Measurements from ENCODE around the gene IGSF3.

IGSF3 gene

GRCh38 chr1:116664978-116665371, 2.6 kb downstream of the IGSF3 start:
- no peak for ATAC-seq
- no peak for TF ChIP-seq TCF4 (CRISPR knock-in tag; IDR thresholded peaks at IDR 0.05; ENCODE audit: borderline replicate concordance)
- TF ChIP-seq GLIS3 (CRISPR knock-in tag; IDR thresholded peaks at IDR 0.05) = no peak
- TF ChIP-seq TOX (CRISPR knock-in tag; IDR thresholded peaks at IDR 0.05; ENCODE audit: borderline replicate concordance) = no peak

- TF ChIP-seq ZFP3 (CRISPR knock-in tag; IDR thresholded peaks at IDR 0.05) (no peak), TSHZ2 (CRISPR knock-in tag; IDR thresholded peaks at IDR 0.05) (no peak), ZNF565 (CRISPR knock-in tag; conservative IDR thresholded peaks at IDR 0.05; ENCODE audit: low read depth) (no peak), ZFP30 (CRISPR knock-in tag; IDR thresholded peaks at IDR 0.05) (no peak), ISL1 (CRISPR knock-in tag; IDR thresholded peaks at IDR 0.05) (no peak), ARNTL (CRISPR knock-in tag; IDR thresholded peaks at IDR 0.05; ENCODE audit: borderline replicate concordance, low read depth) (no peak), BACH2 (CRISPR knock-in tag; IDR thresholded peaks at IDR 0.05; ENCODE audit: borderline replicate concordance) (no peak), ZC3H10 (CRISPR knock-in tag; IDR thresholded peaks at IDR 0.05) (no peak), TCF4 (CRISPR knock-in tag; IDR thresholded peaks at IDR 0.05; ENCODE audit: borderline replicate concordance) (no peak), CSDC2 (CRISPR knock-in tag; IDR thresholded peaks at IDR 0.05) (no peak), TOX (CRISPR knock-in tag; IDR thresholded peaks at IDR 0.05; ENCODE audit: borderline replicate concordance) (no peak), RARB (CRISPR knock-in tag; IDR thresholded peaks at IDR 0.05) (no peak), ZNF8 (CRISPR knock-in tag; IDR thresholded peaks at IDR 0.05) (no peak), OSR1 (CRISPR knock-in tag; IDR thresholded peaks at IDR 0.05) (no peak), GLIS3 (CRISPR knock-in tag; IDR thresholded peaks at IDR 0.05) (no peak)
- TF ChIP-seq, protein P1, sequence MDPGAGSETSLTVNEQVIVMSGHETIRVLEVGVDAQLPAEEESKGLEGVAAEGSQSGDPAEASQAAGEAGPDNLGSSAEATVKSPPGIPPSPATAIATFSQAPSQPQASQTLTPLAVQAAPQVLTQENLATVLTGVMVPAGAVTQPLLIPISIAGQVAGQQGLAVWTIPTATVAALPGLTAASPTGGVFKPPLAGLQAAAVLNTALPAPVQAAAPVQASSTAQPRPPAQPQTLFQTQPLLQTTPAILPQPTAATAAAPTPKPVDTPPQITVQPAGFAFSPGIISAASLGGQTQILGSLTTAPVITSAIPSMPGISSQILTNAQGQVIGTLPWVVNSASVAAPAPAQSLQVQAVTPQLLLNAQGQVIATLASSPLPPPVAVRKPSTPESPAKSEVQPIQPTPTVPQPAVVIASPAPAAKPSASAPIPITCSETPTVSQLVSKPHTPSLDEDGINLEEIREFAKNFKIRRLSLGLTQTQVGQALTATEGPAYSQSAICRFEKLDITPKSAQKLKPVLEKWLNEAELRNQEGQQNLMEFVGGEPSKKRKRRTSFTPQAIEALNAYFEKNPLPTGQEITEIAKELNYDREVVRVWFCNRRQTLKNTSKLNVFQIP (CRISPR knock-in tag; IDR thresholded peaks at IDR 0.05; ENCODE audit: borderline replicate concordance, low read depth) = no peak
- no peak for ATAC-seq
Observed at GRCh38 chr1:116664366-116664977, 3.1 kb downstream of the IGSF3 start.

DNA sequence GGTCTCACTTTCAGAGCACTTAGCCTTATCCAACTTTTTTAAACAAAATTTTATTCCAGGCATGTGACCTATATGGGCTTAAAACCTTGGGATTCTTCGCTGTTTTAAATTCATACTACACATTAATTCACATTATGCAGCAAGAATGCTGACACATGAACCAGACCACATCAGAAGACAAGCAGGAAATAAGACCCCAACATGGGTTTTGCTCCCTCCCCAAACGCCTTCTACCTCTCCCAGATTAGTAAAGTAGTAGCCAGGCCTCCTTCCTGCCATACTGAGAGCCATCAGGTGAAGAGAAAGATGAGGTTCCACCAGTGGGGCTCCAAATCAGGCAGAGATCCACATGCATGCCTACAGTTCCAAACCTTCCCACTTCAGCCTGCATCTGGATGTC, 3.7 kb downstream of the IGSF3 start:
- no peak for ATAC-seq
- TF ChIP-seq OSR1 (CRISPR knock-in tag; IDR thresholded peaks at IDR 0.05) (no peak), GLIS3 (CRISPR knock-in tag; IDR thresholded peaks at IDR 0.05) (no peak), TCF4 (CRISPR knock-in tag; IDR thresholded peaks at IDR 0.05; ENCODE audit: borderline replicate concordance) (no peak), ZFP30 (CRISPR knock-in tag; IDR thresholded peaks at IDR 0.05) (no peak), TOX (CRISPR knock-in tag; IDR thresholded peaks at IDR 0.05; ENCODE audit: borderline replicate concordance) (no peak), BACH2 (CRISPR knock-in tag; IDR thresholded peaks at IDR 0.05; ENCODE audit: borderline replicate concordance) (no peak), TSHZ2 (CRISPR knock-in tag; IDR thresholded peaks at IDR 0.05) (no peak), ZNF565 (CRISPR knock-in tag; conservative IDR thresholded peaks at IDR 0.05; ENCODE audit: low read depth) (no peak), ARNTL (CRISPR knock-in tag; IDR thresholded peaks at IDR 0.05; ENCODE audit: borderline replicate concordance, low read depth) (no peak)

GRCh38 chr1:116661633-116662032, 5.9 kb downstream of the IGSF3 start:
- ATAC-seq = no peak
- TF ChIP-seq CSRNP3 (CRISPR knock-in tag; IDR thresholded peaks at IDR 0.05) (no peak), ZNF70 (CRISPR knock-in tag; IDR thresholded peaks at IDR 0.05) (no peak), OSR1 (CRISPR knock-in tag; IDR thresholded peaks at IDR 0.05) (no peak), ZC3H10 (CRISPR knock-in tag; IDR thresholded peaks at IDR 0.05) (no peak), RARB (CRISPR knock-in tag; IDR thresholded peaks at IDR 0.05) (no peak), SNAI2 (CRISPR knock-in tag; IDR thresholded peaks at IDR 0.05) (no peak), ISL1 (CRISPR knock-in tag; IDR thresholded peaks at IDR 0.05) (no peak), ARNTL (CRISPR knock-in tag; IDR thresholded peaks at IDR 0.05; ENCODE audit: borderline replicate concordance, low read depth) (no peak), ZNF8 (CRISPR knock-in tag; IDR thresholded peaks at IDR 0.05) (no peak), TCF4 (CRISPR knock-in tag; IDR thresholded peaks at IDR 0.05; ENCODE audit: borderline replicate concordance) (no peak), ZFP3 (CRISPR knock-in tag; IDR thresholded peaks at IDR 0.05) (no peak), PPARA (CRISPR knock-in tag; IDR thresholded peaks at IDR 0.05; ENCODE audit: borderline replicate concordance) (no peak), GLIS3 (CRISPR knock-in tag; IDR thresholded peaks at IDR 0.05) (no peak)
- TF ChIP-seq, protein P2, sequence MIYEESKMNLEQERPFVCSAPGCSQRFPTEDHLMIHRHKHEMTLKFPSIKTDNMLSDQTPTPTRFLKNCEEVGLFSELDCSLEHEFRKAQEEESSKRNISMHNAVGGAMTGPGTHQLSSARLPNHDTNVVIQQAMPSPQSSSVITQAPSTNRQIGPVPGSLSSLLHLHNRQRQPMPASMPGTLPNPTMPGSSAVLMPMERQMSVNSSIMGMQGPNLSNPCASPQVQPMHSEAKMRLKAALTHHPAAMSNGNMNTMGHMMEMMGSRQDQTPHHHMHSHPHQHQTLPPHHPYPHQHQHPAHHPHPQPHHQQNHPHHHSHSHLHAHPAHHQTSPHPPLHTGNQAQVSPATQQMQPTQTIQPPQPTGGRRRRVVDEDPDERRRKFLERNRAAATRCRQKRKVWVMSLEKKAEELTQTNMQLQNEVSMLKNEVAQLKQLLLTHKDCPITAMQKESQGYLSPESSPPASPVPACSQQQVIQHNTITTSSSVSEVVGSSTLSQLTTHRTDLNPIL (CRISPR knock-in tag; IDR thresholded peaks at IDR 0.05; ENCODE audit: low read depth) = no peak
- TF ChIP-seq, protein P3, sequence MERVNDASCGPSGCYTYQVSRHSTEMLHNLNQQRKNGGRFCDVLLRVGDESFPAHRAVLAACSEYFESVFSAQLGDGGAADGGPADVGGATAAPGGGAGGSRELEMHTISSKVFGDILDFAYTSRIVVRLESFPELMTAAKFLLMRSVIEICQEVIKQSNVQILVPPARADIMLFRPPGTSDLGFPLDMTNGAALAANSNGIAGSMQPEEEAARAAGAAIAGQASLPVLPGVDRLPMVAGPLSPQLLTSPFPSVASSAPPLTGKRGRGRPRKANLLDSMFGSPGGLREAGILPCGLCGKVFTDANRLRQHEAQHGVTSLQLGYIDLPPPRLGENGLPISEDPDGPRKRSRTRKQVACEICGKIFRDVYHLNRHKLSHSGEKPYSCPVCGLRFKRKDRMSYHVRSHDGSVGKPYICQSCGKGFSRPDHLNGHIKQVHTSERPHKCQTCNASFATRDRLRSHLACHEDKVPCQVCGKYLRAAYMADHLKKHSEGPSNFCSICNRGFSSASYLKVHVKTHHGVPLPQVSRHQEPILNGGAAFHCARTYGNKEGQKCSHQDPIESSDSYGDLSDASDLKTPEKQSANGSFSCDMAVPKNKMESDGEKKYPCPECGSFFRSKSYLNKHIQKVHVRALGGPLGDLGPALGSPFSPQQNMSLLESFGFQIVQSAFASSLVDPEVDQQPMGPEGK (CRISPR knock-in tag; IDR thresholded peaks at IDR 0.05; ENCODE audit: borderline replicate concordance) = no peak

Data from SK-N-SH treated with all-trans-retinoic acid at 6 μM for 48 hours (cell line).